GM23248 (cell line): ENCODE results near the gene BASP1. TPM values are rescaled to one million over a fixed set of nuclear protein-coding genes. Genes with fewer than 3 reads are reported as not detected.

Source experiments
- DNase-seq: peaks from one replicate; pipeline ENCODE4 v3.0.0-alpha.2; 2015
- H2AFZ ChIP-seq: fragments of 200-600 bp; sonication (generic); 2 replicates; pipeline ENCODE4 v1.6.1; 2016; ENCODE audit warnings: antibody characterized with exemption
- H3F3A ChIP-seq: fragments of 200-600 bp; sonication (generic); 2 replicates; pipeline ENCODE4 v1.6.1; 2016; ENCODE audit warnings: mild to moderate bottlenecking, antibody characterized with exemption, mixed run types; ENCODE audit not compliant: insufficient read depth
- H3K27ac ChIP-seq: fragments of 200-600 bp; sonication (generic); 2 replicates; pipeline ENCODE4 v1.5.1; 2016; ENCODE audit warnings: mild to moderate bottlenecking
- H3K27me3 ChIP-seq: fragments of 200-600 bp; sonication (generic); replicated peaks from 2 replicates; pipeline ENCODE4 v1.6.1; 2016; ENCODE audit warnings: mild to moderate bottlenecking; ENCODE audit not compliant: insufficient read depth
- H3K36me3 ChIP-seq: fragments of 200-600 bp; sonication (generic); 2 replicates; pipeline ENCODE4 v1.6.1; 2016; ENCODE audit warnings: low read depth, mild to moderate bottlenecking
- H3K4me1 ChIP-seq: fragments of 200-600 bp; sonication (generic); 2 replicates; pipeline ENCODE4 v1.6.1; 2016; ENCODE audit warnings: mild to moderate bottlenecking; ENCODE audit not compliant: insufficient read depth
- H3K4me2 ChIP-seq: fragments of 200-600 bp; sonication (generic); one replicate; pipeline ENCODE4 v1.6.1; 2016; ENCODE audit warnings: mild to moderate bottlenecking; ENCODE audit not compliant: unreplicated experiment
- H3K4me3 ChIP-seq: fragments of 200-600 bp; sonication (generic); 2 replicates; pipeline ENCODE4 v1.5.1; 2016; ENCODE audit warnings: mild to moderate bottlenecking
- H3K79me2 ChIP-seq: fragments of 200-600 bp; sonication (generic); 2 replicates; pipeline ENCODE4 v1.6.1; 2016; ENCODE audit warnings: mild to moderate bottlenecking; ENCODE audit not compliant: insufficient read depth
- H3K9ac ChIP-seq: fragments of 200-600 bp; sonication (generic); 2 replicates; pipeline ENCODE4 v1.6.1; 2016; ENCODE audit warnings: mild to moderate bottlenecking
- H3K9me2 ChIP-seq: fragments of 200-600 bp; sonication (generic); 2 replicates; pipeline ENCODE4 v1.6.1; 2016; ENCODE audit warnings: mixed run types, mild to moderate bottlenecking, moderate library complexity; ENCODE audit not compliant: insufficient read depth
- H3K9me3 ChIP-seq: fragments of 200-600 bp; sonication (generic); one replicate; pipeline ENCODE4 v1.6.1; 2017; ENCODE audit warnings: low read depth
- H4K20me1 ChIP-seq: fragments of 200-600 bp; sonication (generic); 2 replicates; pipeline ENCODE4 v1.6.0; 2016; ENCODE audit not compliant: insufficient read depth
- EZH2 ChIP-seq: fragments of 200-600 bp; sonication (generic); IDR thresholded peaks from 2 replicates; pipeline ENCODE4 v1.6.1; 2018; ENCODE audit warnings: antibody characterized with exemption, mild to moderate bottlenecking; ENCODE audit not compliant: insufficient read depth, poor library complexity, severe bottlenecking
- EZH2phosphoT487 ChIP-seq: fragments of 200-600 bp; sonication (generic); IDR thresholded peaks from 2 replicates; pipeline ENCODE4 v1.6.1; 2018; ENCODE audit warnings: antibody characterized with exemption, moderate library complexity, mild to moderate bottlenecking, low read depth; ENCODE audit not compliant: insufficient read depth
- WGBS, 2 experiments: methylation state at CpG; one replicate each; pipeline ENCODE4 v1.1.6; 2015 to 2017; ENCODE audit warnings: low lambda C conversion rate in 2 of 2, low coverage in 1 of 2; ENCODE audit errors: missing lambda C conversion rate in 2 of 2; 5-methylcytosine and 5-hydroxymethylcytosine counted together
- in situ Hi-C: fragments of 300-500 bp; cut with MboI; formaldehyde crosslinking; loops from 2 replicates; pipeline ENCODE4 v1.15.0; 2020
- polyA plus RNA-seq: library from polyadenylated mRNA; unstranded; fragments of >200 nt; fragmentation: Nextera tagmentation; extraction: Ambion mirVana; gene quantifications from 2 replicates; pipeline ENCODE4 v1.2.1, GENCODE V29; 2016
- total RNA-seq: library from RNA; depleted of rRNA; stranded (reverse); fragments of >200 nt; shearing (Covaris generic); gene quantifications from 2 replicates; pipeline ENCODE4 v1.2.3, GENCODE V29; 2014

The BASP1 gene
- total and polyA plus RNA-seq, 2 experiments from 2014 or later, result 58.4 to 121 TPM

DNA sequence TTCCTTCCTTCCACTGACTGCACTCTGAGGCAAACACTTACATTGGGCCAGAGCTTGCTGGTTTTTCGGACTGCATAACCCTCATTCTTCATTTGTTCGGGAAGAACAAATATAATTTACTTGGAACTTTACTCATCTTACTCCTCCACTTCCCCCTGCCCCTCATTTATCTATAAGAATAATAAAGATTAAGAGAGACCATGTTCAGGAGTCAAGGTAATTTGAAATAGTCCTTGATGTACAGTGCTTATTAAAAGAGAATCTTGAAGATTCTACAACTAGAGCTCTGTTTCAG, 65.6 kb downstream of the BASP1 start:
- H3K9ac ChIP-seq, result no peak overlapping the region
- TF ChIP-seq EZH2 (no peak), EZH2phosphoT487 (no peak)
- no peak overlapping the region for H2AFZ ChIP-seq
- H3F3A ChIP-seq, result peaks cover 39% of the 10 kb centered on the region
- no peaks in the 10 kb centered on the region for H3K9me3 ChIP-seq
- H3K27me3 ChIP-seq, result no peaks in the 10 kb centered on the region
- 0 out of 2 replicates have a peak, but pooled peaks cover 1% of the 10 kb centered on the region for H3K36me3 ChIP-seq
- DNase-seq, result no peak
- H3K4me3 ChIP-seq, result no peak overlapping the region
- in situ Hi-C loops, result no loop called here
- H3K79me2 ChIP-seq, result no peaks in the 10 kb centered on the region
- peaks cover 7% of the 10 kb centered on the region; the same call in 1 of the 2 replicates for H3K4me1 ChIP-seq
- H3K9me2 ChIP-seq, result no peaks in the 10 kb centered on the region
- no peaks in the 10 kb centered on the region for H4K20me1 ChIP-seq
- H3K4me2 ChIP-seq, result no peak overlapping the region
- H3K27ac ChIP-seq, result no peak overlapping the region
- WGBS, 2 experiments, result 97 to 98% methylated on average over 2 of the region's 2 CpGs

DNA sequence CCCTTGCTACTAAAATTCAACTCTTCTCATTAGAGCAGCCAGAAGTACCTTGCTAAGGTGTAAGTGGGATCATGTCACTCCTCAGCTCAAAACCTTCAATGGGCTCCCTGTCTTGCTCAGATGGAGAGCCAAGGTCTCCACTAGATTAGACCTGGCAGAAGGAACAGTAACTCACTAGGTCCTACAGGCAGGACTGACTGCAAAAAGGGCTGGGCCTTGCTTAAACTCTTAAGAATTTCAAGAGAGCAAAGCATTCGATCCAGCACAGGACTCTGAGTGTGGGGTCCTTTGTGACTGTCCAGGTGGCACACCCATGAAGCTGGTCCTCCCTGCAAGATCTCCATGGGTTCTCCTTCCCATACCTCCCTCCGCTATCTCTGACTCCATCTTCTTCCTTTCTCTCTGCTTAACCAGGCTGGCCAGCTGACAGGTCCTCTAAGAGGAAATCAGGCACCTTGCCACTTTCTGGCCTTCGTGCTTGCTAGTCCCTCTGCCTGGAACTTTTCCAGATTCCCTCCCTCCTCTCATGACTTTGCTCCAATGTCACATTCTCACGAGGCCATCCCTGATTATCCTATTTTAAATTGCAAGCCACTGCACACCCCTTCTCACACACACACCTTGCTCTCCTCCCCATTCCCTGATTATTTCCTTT, 70.2 kb downstream of the BASP1 start:
- Histone ChIP-seq H3K27ac (no peak overlapping the region), H3K4me3 (no peak overlapping the region), H3K4me2 (no peak overlapping the region), H3F3A (peaks cover 5% of the 10 kb centered on the region; the same call in 1 of the 2 replicates), H3K27me3 (no peaks in the 10 kb centered on the region), H3K9me2 (no peaks in the 10 kb centered on the region), H3K36me3 (no peaks in the 10 kb centered on the region), H3K4me1 (no peaks in the 10 kb centered on the region), H3K9ac (no peak overlapping the region), H3K79me2 (no peaks in the 10 kb centered on the region), H2AFZ (no peak overlapping the region), H4K20me1 (no peaks in the 10 kb centered on the region), H3K9me3 (no peaks in the 10 kb centered on the region)
- 70 to 73% methylated on average over 4 of the region's 4 CpGs for WGBS, 2 experiments
- in situ Hi-C loops, result no loop called here
- TF ChIP-seq EZH2, result no peak
- TF ChIP-seq EZH2phosphoT487, result no peak
- DNase-seq, result no peak

DNA sequence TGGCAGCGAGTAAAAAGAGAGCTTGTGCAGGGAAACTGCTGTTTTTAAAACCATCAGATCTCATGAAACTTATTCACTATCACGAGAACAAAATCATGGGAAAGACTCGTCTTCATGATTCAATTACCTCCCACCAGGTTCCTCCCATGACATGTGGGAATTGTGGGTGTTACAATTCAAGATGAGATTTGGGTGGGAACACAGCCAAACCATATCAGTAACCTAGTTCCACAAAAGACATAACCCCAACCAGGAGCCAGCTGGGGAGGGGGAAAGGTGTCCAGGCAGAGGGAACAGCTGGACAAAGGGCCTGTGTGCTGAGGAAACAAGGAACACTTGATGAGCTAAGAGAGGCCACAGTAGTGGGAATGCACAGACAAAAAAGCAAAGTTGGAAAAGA, 71.1 kb downstream of the BASP1 start:
- TF ChIP-seq EZH2phosphoT487 (no peak), EZH2 (no peak)
- no peaks in the 10 kb centered on the region for H3K36me3 ChIP-seq
- H3K9me2 ChIP-seq, result no peaks in the 10 kb centered on the region
- H3K4me2 ChIP-seq, result no peak overlapping the region
- WGBS, 2 experiments, result 94% methylated on average over 3 of the region's 3 CpGs
- H3K4me1 ChIP-seq, result no peaks in the 10 kb centered on the region
- no peak overlapping the region for H3K9ac ChIP-seq
- no peaks in the 10 kb centered on the region for H4K20me1 ChIP-seq
- DNase-seq, result no peak
- H3K4me3 ChIP-seq, result no peak overlapping the region
- in situ Hi-C loops, result no loop called here
- H3F3A ChIP-seq, result no peaks in the 10 kb centered on the region
- H2AFZ ChIP-seq, result no peak overlapping the region
- no peaks in the 10 kb centered on the region for H3K79me2 ChIP-seq
- H3K9me3 ChIP-seq, result no peaks in the 10 kb centered on the region
- H3K27me3 ChIP-seq, result no peaks in the 10 kb centered on the region
- H3K27ac ChIP-seq, result no peak overlapping the region

DNA sequence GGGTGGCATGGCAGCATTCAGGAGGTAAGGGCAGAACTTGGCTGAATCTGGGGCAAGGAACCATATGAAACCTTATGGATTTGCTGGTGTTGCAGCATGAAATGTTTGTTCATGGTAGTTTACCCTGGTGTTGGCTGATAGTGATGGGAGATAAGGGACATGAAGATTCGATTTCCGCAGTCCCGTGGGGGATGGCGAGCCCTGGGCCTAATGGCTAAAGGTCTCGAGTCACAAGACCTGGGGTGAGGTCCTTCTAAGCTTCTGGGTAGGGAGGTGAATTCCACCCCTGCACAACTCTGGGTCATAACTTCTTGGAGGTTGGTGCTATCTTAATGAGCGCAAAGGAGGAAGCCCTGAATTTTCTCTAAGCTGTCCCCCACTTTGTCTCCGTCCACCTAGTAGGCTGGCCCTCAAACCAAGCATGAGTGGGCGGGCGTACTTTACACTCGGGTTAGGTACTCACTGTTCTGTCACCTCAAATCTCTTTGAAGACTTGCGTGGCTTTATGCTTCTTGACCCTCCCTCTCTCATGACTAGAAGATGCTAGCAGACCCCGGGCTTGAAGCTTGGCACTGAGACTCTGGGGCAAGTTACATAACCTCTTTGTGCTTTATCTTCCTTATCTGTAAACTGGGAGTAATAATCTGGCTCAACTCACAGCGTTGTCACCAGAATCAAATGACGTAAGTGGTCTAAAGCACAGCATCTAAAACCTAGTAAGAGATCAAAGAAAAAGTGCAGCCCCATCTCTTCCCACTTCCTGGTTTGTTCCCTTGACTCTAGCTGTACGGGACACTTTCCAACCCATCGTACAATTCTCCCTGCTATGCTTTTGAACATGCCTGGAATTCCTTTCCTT, 72.5 kb downstream of the BASP1 start:
- no peak overlapping the region for H3K9ac ChIP-seq
- H3K4me1 ChIP-seq, result no peaks in the 10 kb centered on the region
- no peaks in the 10 kb centered on the region for H3F3A ChIP-seq
- H2AFZ ChIP-seq, result no peak overlapping the region
- TF ChIP-seq EZH2phosphoT487, result no peak
- no peak for TF ChIP-seq EZH2
- H3K27me3 ChIP-seq, result no peaks in the 10 kb centered on the region
- no peak overlapping the region for H3K4me3 ChIP-seq
- H4K20me1 ChIP-seq, result no peaks in the 10 kb centered on the region
- H3K4me2 ChIP-seq, result no peak overlapping the region
- no peaks in the 10 kb centered on the region for H3K79me2 ChIP-seq
- no peaks in the 10 kb centered on the region for H3K36me3 ChIP-seq
- no peak overlapping the region for H3K27ac ChIP-seq
- H3K9me2 ChIP-seq, result no peaks in the 10 kb centered on the region
- in situ Hi-C loops, result no loop called here
- H3K9me3 ChIP-seq, result no peaks in the 10 kb centered on the region
- peak; percentile 9 for DNase-seq
- WGBS, 2 experiments, result 79 to 82% methylated on average over 16 of the region's 16 CpGs
